NCI-H526 (cell line): ENCODE data around the gene MED8.
"Not testable (repeated sequence)": the region's sequence is repeated elsewhere in the genome, so short reads cannot be mapped to it uniquely, and the experiment has no call there.

ENCODE experiments used
- DNase-seq, 2 experiments: peaks; one replicate each; lab custom pipeline; 2025; lab: John Stamatoyannopoulos, UW

Gene MED8

DNA sequence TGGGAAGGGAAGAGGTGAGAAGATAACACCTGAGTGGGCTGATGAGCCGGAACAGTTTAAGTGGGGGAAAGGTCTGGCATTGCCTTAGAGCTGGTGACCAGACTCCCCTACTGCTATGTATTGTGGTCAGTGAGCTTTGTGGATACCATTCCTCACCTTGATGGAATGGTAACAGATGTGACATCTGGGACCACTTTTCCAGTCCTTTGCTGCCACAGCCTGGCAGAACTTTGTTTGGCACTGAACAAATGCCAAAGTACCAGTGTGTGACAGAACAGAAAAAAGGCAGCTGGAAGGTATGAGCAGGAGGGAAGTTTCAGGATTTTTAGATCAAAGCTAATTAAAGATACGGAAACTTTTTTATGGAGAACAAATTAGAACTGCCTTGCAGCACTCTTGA is 6.2 kb downstream of the MED8 start:
- DNase-seq: peak in 1 of 2 experiments; percentile 28

DNA sequence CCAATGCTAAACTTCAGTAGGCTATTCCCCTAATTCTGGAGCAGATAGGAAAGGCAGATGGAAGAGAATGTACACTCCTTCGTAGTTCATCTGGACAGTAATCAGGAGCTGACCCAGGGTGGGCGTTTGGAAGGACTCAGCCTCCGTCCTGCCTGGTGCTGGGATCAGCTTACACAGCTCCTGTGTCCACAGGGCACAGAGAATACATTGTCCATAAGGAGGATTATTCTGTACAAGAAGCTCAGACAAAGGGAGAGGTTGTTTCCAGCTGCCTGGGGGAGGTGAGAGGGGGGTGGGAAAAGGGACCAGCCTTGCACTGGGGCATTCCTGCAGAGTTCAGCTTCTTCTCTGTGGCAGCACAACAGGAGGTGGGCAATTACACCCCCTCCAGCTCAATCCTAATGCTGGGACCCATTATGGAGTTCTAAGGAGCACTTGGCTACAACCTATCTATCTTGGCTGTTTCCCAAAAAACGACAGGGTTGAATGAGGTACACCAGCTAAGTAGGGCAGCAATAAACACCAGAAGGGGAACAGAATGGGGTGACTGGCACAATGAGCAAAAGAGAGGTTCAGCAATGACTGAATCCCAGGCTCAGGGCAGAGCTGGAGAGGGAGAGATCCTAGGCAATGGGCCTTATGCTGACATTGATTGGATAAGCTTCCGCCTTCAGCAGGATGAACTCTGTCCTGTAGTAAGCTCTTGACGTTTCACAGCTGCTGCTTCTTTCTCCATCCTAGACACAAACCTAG is 7.4 kb downstream of the MED8 start:
- no peak for DNase-seq

DNA sequence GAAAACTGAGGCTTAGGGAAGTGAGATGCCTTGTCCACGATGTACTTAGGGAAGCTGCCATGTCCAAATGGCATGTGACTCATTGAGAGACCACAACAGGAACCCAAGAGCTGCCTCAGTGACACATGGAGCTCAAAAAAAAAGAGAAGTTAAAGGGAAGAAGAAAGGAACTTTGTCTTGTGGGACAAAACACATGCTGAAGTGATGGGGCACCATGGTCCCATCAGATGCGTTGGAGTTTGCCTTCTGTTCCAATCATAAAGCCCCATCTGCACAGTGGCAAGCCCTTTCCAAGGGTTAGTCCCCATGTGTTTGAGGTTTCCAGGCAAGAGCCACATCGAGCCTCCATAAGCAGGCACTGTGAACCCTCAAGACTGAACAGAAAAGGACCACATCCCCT is 8.0 kb downstream of the MED8 start:
- no peak for DNase-seq

DNA sequence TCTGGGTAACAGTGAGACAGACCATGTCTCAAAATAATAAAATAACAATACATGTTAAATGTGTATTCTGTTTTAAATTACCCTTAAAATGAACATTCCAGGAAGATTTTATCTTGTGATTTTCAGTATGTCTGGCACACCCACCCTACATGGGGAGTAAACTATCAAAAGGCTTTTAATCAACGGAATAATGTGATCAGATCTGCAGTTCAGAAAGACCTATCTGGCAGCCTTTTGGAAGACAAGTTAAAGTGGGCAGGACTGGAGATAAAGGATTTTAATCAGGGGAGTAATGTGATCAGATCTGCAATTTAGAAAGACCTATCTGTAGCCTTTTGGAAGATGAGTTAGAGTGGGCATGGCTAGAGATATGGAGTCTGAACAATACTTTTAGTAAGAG is 10.1 kb downstream of the MED8 start:
- DNase-seq: no peak

DNA sequence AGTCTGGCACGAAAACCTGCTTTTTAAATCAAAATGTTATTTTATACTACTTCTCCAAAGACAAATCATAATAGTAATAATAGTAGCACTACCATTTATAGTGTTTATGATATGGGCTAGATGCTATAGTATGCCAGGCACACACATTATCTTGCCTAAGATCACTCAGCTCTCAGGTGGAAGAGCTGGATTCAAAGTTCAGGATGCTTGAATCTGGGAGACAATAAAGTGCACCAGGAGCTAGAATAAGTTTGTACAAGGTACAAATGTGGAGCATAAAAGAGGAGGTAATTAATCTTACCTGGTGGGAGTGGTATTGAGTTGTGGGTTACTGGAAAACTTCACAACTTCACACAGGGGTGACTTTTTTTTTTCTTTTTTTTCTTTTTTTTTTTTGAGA is 11.8 kb downstream of the MED8 start:
- no peak for DNase-seq

DNA sequence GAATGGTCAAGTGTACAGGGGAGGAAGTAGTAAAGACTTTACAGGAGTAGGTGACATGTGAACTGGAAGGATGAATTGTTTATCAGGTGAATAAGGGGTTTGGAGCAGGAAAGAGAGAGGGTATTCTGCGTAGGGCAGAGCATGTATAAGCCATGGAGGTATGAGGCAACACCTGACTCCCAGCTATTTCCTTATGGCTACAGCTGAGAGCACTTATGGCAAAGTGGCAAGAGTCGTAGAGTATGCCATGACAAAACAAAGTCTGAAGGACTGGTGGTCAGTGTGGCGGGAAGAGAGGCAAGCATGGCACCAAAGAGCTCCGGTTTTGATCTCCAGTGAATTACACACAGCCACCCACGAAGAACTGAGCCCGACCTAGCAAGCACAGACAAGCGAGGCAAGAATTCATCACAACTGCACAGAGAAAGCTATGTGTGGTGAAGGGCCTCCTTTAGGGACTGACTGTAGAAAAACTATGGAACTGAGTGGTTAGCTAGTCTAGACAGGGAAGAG is 12.8 kb downstream of the MED8 start:
- no peak for DNase-seq

DNA sequence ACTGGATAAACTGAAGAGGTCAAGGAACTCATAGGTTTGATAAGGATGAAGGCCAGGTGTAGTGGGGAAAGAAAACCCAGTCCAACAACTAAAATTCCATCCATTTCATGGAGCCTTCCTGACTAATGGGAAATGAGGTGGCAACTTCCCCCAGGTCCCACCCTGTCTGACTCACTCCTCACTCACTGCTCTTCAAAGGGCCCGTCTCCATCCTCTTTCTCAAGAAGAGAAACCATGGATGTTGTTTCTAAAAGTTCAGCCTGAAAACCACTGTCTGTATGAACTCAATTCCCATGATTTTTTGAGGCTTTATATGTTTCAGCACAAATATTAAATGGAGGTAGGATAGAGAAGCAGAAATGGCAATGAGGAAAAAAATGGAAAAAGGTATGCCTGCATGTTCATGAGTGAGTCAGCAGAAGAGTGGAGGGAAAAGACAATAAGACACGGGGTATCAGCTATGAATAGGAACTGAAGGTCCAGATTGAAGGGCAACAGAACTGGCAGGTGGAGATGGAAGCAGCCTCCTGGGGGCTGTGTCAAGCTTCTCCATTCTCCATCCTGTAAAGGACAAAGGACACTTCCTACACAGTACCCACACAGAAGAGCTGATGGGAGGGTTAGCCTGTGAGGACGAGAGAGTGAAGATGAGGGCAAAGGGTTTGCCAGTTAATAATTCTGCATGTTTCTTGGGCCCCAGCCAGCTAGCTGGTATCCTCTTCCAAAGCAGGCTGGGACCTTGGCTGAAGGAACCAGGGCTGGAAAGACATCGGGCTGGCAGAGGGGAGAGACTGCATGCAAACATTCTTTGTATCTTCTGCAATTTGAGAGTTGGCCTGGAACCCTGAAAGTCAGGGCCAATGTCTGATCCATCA is 16.3 kb downstream of the MED8 start:
- no peak for DNase-seq

DNA sequence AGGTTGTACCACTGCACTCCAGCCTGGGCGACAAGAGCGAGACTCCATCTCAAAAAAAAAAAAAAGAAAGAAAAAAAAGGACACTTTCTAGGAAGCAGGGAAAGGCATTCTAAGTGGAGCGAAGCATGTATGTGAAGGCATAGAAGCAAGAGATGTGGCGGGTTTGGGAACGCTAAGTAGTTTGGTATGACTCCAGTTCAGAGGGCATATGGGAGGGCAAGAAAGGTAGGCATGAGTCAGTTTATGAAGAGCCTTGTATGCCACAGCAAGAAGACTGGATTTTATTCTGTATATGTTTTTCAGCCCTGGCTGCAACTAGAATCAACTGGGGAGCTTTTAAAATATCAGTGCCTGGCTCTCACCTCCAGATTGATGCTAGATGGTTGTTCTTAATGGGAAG is 17.4 kb downstream of the MED8 start:
- no peak for DNase-seq

DNA sequence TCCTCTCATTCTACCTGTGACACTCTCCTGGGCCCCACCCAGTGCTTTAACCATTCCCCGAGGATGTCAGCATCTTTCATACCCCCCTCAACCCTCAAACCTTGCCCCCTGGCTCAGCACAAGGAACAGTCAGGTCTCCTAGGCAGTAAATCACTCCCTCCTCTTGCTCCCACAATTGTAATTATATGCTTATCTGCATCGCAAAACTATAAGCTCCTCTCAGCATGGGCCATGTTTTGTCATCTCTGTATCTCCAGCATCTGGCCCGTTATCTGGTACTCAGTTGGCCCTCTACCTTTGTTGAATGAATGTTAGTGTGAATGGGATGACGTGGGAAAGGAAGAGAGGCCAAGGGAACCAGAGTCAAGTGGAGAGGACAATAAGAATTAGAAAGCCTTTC is 19.0 kb downstream of the MED8 start:
- no peak for DNase-seq

DNA sequence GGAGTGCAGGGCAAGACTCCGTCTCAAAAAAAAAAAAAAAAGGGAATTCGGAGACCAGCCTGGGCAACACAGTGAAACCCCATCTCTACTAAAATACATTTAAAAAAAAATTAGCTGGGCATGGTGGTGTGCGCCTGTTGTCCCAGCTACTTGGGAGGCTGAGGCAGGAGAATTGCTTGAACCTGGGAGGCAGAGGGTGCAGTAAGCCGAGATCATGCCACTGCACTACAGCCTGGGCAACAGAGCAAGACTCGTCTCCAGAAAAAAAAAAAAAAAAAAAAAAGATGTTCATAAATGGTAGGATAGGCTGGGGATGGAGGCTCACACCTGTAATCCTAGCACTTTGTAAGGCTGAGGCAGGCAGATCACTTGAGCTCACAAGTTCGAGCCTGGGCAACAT is 19.8 kb downstream of the MED8 start:
- not testable (repeated sequence) for DNase-seq

DNA sequence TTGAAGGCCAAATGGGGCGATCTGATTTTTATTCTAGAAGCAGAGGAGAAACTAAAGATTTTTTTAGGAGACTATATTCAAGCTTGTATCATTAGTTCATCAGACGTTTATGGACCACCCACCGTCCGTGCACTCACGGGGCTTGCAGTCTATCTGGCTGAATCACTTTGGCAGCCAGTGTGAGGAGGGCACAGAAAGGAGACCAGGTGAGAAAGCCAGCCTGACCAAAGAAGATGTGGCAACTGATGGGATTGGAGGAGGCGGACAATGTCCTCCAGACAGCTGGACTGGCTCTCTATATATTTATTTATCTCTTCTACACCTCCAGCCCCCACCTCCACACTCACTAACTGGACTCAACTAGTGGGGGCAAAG is 21.0 kb downstream of the MED8 start:
- no peak for DNase-seq

DNA sequence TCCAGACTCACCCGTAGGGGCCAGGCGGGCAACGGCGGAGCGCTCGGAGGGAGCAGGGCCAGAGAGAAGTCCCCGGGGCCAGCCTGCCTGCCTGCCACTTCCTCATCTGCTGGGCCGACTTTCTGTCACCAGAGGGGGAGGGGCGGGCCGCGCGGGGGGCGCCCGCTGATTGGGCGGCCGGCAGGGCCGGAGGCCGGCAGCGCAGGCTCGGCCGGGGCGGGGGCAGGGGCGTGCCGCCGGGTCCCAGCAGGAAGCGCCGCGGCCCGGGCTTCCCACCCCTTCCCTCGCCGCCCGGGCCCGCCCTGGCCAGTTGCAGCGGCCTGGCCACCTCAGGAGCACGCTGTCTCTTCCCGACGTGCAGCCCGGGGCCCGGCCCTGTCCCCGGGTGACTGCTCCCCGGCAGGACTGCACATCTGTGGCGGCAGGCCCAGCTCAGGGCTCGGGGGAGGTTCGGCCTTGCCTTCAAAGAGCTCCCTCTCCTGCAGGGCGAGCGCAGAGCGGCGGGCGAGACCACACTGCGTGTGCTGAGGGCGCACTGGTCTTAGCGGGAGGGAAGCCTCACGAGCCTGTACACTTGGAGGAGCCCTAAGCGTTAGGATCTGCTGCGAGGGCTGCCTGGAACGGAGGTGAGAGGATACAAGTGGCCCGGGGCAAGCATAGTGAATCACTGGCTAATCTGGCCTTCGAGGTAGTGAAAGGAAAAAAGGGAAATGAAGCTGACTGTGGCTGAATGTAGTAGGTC is 21.5 kb downstream of the MED8 start, which contains the start of gene ELOVL1:
TSS of gene ELOVL1 (minus strand) at position 108 of the 742 bp plus-strand sequence. CDS start 2,402 bp downstream, outside the sequence.
- DNase-seq: peak; percentile 91 to 98

DNA sequence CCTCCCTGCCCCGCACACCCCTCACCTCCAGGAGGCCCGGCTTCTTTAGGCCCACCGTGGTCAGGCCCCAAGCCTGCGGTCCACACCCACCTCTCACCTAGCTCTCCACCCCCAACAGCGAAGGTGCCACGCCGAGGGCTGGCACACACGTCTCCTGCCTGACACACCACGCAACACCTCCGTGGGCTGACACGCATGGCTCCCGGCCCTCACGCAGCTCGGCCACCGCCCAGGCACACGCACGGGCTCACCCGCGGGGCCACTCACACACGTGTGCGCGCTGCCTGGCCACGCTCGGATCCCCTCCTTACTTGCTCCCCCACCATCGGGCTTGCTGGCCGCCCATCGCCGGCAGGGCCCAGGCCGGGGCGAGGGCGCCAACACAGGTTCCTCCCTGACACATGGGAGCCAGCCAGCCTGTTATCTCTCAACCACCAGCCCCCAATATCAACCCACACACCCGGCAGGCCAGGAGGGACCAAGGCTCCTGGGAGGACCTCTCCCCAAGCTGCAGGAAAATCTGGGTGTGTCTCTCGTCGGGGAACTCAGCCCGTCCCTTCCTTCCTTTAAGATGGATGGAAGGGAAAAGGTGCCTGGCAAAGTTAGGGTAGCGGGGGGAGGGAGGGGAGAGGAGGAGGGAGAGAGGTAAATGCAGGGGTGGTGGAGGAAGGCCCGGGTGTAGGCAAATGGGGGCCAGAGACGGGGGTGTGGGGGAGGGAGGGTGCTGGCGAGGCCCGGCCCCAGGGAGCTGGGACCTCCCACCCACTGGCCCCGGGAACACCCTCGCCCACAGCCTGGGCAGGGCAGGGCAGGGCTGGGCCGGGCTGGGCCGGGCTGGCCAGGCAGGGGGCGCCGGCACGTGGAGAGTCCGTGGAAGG is 22.3 kb downstream of the MED8 start:
- peak; percentile 62 to 76 for DNase-seq

DNA sequence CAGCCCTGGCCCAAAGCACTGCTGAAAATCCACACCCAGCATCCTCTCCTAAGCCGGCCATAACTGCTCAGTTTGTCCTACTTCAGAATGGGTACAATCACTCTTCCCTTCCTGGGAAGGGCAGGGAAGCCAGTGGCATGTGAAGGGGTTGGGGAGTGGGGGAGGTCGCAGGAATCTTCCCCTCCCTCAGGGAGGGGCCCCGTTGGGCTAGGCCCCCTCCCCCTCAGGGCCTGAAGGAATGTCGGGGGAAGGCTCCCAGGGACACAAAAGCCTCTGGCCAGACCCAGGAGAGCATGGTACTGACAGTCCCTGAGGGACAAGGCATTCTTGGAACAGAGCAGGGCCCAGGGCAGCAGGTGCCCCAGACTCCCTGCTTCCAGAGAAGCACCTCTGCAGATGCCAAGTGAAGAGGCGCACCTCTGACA is 23.0 kb downstream of the MED8 start:
- no peak for DNase-seq

DNA sequence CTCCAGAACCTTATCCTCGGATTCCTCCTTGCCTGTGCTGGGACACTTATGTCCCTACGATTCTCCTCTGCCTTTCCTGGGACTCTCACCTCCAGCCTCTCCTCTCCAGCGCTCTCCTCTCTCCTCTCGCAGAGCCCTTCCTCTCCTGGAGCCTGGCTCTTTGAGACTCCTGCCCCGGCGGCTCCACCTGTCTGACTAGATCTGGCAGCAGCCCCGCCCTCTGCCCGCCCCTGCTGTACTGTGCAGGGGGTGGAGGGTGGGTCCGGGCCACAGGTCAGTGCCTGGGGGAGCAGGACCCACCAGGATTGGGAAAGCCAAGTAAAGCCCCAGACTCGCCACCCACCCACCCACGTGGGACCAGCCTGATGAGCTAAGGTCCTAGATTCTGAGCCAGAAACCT is 23.4 kb downstream of the MED8 start:
- peak; percentile 41 to 78 for DNase-seq

DNA sequence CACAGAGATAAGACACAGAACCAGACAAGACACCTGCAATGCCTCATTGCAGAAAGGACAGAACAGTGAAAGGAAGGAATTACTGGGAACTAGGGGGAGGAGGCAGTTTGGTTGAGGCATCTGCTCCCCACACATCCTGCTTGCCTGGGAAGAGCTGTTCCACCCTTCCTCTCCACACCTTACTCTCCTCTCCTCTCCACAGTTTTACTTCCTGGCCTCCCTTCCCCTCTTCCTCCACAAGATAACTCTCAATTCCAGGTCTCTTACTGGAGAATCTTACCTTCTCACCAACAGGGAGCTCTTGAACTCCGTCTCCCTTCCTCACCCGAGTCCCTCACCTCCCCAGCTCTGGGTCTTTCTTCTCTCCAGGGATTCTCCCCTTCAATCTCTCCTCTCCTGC is 23.9 kb downstream of the MED8 start:
- DNase-seq: no peak

DNA sequence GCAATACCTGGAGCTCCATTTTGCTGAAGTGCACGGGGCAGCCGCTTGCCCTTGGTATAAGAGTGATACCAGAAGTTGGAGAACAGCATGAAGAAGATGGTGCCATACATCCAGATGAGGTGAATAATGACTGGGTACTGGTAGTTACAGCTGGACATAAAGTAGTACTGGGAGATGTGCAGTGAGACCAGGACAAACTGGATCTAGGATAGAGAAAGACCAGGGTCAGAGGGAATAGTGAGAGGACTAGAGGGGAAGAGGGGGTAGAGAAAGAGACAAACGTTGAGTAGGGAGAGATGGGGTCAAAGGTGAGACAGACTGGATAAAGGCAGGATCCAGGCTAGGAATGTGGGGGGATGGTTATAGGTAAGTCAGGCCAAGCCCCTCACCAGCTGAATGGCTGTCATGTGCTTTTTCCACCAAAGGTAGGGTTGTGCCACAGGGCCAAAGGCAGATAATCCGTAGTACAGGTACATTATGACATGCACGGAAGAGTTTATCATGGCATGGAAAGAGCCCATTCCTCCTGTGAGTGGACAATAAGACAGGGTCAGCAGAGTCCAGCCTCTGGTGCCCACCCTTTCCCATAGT is 25.6 kb downstream of the MED8 start:
- DNase-seq: no peak

DNA sequence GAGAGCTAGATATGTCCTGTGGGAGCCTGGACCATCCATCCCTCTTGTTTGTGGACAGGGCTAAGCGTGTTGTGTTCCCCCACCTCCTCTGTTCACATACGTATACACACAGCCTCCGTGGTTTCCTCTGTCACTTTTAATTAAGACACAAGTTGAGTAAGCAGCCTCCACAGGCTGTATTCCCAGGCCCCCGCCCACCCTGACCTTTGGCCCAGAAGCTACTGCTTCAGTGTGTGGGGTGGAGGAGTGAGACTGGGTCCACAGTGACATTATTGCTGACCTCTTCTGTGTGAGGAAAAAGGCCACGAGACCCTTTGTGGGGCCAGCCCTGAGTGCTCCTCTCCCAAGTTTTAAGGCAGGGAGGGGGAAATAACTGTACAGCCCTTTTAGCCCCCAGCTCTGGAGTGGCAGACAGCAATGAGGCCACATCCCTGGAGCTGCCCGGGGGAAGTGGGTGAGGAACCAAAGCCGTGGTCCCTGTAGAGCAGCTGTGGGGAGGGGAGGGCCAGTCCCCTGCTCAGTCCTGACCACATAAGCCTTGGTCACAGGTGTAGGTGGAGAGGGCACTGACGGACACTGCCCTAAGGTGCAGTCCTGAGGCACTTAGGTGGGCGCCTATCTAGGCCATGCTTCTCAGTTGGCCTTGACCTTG is 26.2 kb downstream of the MED8 start:
- no peak for DNase-seq

DNA sequence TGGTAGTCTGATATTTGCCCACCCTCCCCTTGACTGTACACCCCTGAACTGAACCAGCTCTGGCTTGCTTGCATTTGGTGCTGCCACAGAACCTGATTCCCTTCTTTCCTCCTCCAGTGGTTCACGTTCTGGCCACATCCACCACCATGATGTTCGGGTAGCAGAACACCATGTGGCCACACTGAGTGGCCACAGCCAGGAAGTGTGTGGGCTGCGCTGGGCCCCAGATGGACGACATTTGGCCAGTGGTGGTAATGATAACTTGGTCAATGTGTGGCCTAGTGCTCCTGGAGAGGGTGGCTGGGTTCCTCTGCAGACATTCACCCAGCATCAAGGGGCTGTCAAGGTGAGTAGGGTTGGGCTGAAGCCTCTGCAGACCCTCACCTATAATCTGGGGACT is 29.0 kb downstream of the MED8 start:
- no peak for DNase-seq

DNA sequence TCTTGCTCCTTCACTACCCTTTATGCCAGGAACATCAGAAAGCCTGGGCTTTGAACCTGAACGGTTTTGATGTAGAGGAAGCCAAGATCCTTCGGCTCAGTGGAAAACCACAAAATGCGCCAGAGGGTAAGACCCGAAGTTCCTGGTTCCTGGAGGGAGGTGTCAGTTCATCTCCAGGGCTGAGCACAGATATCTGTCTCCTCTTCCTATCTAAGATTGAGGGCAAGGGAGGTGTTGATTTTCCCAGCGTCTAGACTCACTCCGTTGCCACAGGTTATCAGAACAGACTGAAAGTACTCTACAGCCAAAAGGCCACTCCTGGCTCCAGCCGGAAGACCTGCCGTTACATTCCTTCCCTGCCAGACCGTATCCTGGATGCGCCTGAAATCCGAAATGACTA is 29.9 kb downstream of the MED8 start:
- DNase-seq: no peak
